T follicular helper cell (primary cell): ENCODE measurements around the gene WDR41.
"Not testable (repeated sequence)": the region's sequence is repeated elsewhere in the genome, so short reads cannot be mapped to it uniquely, and the experiment has no call there.

ENCODE experiments used
- DNase-seq: peaks from one replicate; pipeline ENCODE4 v3.0.0-alpha.2; 2020; ENCODE audit warnings: low read depth
- total RNA-seq, 2 experiments: gene quantifications; one replicate each; lab custom pipeline; 2026; lab: John Stamatoyannopoulos, UW

Gene WDR41, protein sequence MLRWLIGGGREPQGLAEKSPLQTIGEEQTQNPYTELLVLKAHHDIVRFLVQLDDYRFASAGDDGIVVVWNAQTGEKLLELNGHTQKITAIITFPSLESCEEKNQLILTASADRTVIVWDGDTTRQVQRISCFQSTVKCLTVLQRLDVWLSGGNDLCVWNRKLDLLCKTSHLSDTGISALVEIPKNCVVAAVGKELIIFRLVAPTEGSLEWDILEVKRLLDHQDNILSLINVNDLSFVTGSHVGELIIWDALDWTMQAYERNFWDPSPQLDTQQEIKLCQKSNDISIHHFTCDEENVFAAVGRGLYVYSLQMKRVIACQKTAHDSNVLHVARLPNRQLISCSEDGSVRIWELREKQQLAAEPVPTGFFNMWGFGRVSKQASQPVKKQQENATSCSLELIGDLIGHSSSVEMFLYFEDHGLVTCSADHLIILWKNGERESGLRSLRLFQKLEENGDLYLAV
- total RNA-seq, result 17.3 to 19.7 reads per million in 2 experiments

DNA sequence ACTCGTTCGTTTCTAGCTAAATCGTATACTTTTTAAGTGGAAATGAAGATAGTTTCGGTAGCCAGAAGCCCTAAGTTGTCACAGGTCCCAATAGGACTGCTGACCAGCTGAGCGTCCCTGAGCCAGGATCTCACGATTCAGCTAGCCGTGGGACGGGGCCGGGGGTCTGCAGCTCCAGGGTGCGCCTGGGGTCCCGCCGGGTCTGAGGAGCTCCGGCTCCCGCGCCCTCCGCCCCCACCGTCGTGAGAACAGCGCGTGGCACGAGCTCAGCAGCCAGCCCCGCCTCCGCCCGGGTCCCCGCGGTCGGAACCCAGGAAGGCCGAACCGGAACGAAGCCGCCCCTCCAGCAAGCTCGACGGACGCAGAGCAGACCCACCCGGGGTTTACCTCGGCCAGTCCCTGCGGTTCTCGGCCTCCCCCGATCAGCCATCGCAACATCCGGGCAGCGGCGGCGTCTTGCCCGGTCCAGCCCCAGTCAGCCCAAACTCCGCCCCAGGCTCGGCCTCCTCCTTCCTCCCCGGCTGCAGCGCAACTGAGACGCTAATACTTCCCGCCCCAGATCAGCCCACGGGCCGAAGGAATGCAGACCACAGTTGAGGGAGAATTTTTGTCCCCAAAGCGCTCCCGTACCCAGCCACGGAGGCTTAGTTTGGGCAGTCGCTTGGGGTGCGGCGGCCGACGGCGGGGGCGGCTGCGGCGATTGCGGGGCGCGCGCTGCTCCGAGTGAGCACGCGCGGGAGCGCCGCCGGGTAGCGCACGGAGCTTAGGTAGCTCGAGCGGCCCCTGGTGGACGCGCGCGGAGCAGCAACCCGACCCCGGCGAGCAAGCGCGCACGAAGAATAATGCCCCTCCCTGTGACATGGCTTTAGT is at the start of gene WDR41:
TSS of gene WDR41 (minus strand) at position 534 of the 870 bp plus-strand sequence. CDS start at position 438, 96 bp downstream.
- peak; percentile 71 for DNase-seq

DNA sequence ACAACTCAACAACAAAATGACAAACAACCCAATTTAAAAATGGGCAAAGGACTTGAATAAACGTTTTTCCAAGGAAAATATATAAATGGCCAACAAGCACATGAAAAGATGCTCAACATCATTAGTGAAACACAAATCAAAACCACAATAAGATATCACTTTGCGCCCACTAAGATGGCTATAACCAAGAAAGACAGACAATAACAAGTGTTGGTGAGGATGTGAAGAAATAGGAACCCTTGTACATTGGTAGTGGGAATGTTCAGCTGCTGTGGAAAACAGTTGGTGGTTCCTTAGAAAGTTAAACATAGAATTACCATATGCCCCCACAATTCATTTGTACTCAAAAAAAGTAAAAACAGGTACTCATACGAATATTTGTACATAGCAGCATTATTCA is 39.2 kb upstream of the WDR41 start:
- DNase-seq, result no peak

DNA sequence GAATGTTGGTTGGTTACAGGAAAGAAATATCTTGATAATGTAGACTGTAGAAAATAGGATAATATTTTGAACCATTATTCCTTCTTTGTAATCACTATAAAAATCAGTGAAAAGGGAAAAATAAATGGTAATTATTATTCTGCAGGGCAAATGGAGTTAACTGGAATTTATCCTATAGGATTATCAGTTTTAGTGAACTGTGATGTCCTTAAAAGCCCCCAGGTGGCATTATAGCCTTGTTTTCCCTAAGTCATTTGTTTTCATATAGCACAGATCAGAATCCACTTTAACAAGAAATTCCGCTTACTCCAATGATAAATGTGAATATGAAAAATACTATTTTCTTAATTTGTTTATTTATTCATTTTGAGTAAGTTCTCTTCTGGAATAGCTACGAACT is 26.2 kb upstream of the WDR41 start:
- no peak for DNase-seq

DNA sequence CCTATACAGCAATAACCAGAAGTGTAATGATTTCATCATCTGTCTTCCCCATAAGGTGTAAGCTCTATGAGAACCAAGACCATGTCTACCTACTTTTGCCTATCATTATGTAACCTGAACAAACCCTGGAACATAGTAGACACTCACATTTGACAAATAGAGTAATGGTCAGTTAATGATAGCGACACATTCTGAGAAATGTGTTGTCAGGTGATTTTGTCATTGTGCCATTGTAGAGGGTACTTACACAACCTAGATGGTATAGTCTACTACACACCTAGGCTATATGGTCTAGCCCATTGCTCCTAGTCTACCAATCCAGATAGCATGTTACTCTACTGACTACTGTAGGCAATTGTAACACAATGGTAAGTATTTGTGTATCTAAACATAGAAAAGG is 22.3 kb upstream of the WDR41 start:
- DNase-seq, result no peak

DNA sequence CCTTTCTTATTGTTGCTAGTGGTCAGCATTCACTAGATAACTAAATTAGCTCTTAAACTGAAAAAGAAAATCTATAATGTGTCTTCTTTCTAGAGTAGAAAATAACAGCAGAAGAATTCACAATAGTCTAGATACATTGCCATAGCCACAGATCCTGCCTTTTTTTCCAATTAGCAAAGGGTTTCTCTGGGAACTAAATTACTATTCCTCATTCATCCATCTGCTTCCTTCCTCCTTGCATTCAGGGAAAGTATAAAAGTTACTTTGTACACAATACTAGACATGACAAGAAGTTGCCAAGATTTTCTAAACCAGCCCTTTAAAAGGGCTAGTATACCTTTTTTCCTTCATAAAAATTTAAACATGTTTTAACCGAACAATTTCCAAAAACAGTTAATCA is 21.2 kb upstream of the WDR41 start:
- DNase-seq, result no peak

DNA sequence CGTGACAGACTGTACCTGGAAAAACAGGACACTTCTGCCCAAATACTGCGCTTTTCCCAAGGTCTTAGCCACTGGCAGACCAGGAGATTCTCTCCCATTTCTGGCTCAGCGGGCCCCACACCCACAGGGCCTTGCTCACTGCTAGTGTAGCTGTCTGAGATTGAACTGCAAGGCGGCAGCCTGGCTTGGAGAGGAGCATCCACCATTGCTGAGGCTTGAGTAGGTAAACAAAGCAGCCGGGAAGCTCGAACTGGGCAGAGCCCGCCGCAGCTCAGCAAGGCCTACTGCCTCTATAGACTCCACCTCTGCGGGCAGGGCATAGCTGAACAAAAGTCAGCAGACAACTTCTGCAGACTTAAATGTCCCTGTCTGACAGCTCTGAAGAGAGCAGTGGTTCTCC is 9.0 kb upstream of the WDR41 start:
- not testable (repeated sequence) for DNase-seq

DNA sequence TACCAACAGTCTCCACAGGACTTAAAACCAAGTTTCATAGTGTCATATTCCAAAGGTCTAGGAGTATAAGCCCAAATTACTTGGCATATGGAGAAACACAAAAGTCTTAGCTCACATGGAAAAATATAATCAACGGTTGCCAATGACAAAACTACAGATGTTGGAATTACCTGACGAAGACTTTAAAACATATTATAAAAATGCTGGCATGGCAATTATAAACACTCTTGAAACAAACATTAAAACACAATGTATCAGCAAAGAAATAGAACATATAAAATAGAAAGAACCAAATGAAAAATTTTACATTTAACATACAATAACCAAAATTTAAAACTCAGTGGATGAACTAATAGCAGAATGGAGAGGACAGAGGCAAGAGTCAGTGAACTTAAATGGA is 7.9 kb upstream of the WDR41 start:
- no peak for DNase-seq

DNA sequence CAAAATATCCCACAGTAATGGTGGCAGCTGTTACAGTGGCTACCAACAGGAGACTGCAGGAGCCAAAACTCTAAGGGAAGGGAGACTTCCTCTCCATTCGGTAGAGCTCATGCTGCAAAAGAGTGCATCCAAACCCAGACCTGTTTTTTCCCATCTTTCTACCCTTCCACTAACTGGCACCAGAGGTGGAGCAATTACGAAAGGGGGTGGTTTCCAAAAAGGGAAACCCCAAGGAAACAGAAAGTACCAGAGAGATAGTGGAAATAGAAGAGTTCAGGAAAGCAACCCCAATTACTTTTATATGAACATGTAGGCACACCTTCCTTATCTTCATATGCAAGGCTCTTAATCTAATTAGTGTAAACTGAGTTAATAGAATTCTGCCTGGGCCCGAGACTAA is 7.3 kb upstream of the WDR41 start:
- DNase-seq, result no peak

DNA sequence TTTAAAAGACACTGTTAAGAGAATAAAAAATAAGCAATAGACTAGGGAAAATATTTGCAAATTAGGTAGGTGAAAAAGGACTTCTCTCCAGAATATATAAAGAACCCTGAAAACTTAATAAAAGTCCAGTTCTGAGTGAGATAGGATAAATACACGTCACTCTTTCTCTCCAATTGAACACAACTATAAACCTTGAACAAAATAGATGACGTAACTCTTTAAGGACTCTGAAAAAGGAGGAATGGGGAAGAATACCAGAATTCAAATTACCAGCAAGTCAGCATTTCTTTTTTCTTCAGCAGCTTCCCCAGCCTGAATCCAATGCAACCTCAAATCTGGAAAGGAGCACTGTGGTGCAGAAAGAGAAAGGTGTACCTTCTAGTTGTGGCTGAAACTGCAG is 6.8 kb upstream of the WDR41 start:
- DNase-seq, result no peak

DNA sequence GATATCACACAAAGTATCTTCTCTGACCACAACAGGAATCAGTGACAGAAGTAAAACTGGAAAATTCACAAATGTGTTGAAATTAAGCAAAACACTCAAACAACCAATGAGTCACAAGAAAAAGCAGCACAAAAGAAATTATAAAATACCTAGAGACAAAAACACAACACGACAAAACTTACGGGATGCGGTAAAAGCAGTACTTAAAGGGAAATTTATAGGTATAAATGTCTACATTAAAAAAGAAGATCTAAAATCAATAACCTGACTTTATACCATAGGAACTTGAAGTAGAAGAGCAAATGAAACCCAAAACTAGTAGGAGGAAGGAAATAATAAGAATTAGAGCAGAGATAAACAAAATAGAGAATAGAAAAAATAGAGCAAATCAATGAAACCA is 2.8 kb upstream of the WDR41 start:
- DNase-seq, result no peak

DNA sequence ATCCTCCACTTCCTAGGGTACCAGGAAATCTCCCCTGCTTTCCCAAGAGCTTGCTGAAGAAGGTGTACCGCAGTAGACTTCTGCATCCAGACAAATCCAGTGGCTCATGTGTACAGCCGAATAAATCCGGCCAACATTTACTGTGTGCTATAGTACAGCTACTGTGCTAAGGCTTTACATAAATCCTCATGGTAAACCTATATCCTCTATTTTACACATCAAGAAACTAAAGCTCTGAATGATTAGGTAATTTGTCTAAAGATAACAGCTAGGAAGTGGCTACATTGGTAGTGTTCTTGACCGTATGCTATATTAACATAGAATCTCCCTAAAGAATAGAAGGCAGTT is 511 bp upstream of the WDR41 start:
- no peak for DNase-seq

DNA sequence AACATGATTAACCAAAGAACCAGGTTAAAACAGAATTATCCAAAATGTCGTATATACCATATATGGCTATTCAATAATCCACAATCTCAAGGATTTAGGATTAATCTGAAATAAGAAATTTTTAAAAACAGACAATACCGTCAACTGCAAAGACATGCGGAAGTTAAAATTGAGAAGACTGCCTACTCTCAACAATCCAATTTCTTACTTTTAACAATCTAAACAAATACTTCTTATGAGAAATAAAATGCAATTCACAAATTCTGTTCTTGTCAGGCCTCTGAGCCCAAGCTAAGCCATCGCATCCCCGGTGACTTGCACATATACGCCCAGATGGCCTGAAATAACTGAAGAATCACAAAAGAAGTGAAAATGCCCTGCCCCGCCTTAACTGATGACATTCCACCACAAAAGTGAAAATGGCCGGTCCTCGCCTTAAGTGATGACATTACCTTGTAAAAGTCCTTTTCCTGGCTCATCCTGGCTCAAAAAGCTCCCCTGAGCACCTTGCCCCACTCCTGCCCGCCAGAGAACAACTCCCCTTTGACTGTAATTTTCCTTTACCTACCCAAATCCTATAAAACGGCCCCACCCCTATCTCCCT is 1.3 kb downstream of the WDR41 start:
- DNase-seq, result not testable (repeated sequence)

DNA sequence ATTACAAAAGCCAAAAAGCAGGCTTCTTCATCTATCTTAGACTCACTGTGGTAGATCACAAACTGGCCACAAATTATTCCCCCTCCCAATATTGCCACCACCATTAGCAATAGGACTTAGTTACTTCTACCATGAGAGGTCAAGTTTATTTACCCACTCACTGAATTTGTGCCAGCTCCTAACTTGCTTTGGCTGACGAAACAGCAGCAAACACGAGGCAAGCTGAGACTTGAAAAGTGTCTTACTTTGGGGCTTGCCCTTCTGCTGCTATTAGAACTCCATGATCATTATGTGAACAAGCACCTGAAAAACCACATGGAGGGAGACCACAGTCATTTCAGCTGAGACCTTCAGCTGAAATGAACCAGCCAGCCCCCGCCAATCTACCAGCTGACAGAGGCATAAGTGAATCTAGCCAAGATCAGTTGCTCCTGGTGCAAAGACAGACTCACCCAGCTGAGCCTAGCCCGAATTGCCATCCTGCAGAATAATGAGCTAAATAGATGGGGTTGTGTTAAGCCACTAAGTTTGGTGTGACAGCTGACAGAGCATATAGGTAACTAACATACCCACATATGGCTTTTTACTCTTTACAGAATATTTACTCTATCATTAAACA is 5.7 kb downstream of the WDR41 start:
- no peak for DNase-seq

DNA sequence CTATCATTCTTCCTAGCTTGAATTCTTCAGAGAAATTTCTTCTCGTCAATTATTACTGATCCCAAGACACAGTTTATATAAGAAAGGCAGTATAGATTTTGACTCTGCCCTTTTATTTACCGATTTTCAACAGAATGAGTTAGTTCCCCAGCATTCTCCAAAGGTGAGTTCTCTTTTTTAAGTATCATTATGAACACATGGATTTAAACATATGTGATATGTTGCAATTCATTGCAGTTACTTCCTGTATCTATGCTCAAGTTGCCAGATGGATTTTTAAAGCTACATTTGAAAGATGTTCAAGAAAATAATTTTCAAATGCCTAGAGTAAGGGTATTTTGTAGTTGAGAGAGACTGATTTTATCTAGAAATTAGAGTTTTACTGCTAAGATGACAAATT is 8.4 kb downstream of the WDR41 start:
- no peak for DNase-seq

DNA sequence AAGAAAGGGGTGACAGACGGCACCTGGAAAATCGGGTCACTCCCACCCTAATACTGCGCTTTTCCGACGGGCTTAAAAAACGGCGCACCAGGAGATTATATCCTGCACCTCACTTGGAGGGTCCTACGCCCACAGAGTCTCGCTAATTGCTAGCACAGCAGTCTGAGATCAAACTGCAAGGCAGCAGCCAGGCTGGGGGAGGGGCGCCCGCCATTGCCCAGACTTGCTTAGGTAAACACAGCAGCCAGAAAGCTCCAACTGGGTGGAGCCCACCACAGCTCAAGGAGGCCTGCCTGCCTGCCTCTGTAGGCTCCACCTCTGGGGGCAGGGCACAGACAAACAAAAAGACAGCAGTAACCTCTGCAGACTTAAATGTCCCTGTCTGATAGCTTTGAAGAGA is 17.1 kb downstream of the WDR41 start:
- not testable (repeated sequence) for DNase-seq

DNA sequence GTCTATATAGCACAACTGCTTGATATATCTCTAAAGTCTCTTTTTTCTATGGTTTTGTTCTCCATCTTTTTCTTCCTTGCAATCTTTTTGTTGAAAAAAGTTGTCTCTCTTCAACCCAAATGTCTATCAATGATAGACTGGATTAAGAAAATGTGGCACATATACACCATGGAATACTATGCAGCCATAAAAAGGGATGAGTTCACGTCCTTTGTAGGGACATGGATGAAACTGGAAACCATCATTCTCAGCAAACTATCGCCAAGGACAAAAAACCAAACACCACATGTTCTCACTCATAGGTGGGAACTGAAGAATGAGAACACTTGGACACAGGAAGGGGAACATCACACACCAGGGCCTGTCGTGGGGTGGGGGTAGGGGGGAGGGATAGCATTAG is 23.2 kb downstream of the WDR41 start:
- not testable (repeated sequence) for DNase-seq

DNA sequence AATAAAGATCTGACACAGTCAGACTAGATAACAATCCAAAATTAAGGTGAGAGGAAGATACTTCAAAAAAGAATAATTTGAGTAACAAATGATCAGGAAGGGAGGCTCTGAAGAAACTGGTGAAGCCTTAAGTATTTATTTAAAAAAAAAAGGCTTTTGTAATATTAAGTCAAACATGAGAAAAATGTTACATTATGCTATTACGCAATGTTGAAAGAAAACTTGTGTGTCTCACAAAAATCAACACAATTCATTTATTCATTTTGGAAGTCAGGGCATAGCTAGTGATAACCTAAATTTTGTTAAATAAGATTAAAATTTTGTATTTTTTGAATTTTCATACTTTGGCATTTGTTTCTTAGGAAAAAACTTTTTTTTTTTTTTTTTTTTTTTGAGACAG is 28.2 kb downstream of the WDR41 start:
- DNase-seq, result no peak

DNA sequence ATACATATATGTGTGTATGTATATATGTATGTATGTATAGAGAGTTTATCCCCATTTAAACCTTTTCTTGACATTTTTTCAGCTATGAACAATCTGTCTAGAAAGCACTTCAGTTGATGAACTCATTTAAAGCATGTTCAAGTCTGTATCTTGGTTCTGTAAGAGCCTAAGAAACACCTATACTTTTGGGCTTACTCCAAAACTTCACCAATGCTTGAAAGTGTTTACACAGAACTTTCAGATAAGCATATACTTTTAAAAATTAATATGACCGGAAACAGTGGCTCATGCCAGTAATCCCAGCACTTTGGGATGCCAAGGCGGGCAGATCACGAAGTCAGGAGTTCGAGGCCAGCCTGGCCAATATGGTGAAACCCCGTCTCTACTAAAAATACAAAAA is 30.8 kb downstream of the WDR41 start:
- DNase-seq, result no peak

DNA sequence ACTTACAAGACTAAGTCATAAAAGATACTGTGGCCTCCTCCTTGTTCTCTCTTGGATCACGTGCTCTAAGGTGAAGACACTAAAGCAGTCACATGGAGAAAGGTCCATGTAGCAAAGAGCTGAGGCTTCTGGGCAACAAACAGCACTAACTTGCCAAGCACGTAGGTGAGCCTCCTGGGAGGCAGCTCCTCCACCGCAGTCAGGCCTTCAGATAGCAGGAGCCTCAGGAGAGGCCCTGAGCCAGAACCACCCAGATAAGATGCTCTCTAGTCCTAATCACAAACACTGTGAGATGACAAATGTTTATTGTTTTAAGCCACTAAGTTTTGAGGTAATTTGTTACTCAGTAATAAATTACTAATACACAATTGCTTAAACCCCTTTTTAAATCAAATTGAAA is 38.0 kb downstream of the WDR41 start:
- no peak for DNase-seq

DNA sequence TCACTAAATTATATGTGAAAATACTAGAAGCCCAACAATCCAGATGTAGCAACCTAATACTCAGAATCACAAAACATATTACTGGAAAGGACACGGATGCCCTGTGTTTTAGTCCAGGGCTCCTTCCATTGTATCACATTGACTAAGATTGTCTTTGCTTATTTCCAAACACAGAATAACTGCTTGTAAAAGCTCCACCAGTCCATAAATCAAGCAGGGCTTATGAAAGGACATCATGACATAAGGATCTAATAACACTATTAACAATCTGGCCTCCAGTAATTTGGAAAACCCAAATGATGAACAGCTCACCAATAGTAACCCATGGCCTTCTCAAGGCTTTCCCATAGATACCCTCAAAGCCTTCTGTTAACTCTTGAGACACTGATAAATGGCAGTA is 39.8 kb downstream of the WDR41 start:
- DNase-seq, result no peak

DNA sequence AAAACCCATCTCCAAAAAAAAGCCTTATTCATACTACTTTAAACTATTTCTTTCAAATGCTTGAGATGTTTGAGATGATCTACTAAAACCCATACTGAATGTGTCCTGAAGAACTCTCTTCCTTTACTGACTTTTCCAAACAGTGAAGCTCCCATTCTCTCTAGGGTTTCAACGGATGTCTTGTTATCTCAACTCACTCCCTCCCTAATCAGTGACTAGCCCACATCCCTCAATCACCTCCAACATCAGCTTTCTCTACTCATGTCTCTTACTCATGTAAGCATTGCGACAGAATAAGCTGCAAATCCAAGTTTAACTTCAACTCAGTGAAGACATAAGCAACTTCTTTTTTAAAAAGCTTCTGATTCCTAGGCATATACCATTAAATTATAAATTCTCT is 42.1 kb downstream of the WDR41 start:
- no peak for DNase-seq

DNA sequence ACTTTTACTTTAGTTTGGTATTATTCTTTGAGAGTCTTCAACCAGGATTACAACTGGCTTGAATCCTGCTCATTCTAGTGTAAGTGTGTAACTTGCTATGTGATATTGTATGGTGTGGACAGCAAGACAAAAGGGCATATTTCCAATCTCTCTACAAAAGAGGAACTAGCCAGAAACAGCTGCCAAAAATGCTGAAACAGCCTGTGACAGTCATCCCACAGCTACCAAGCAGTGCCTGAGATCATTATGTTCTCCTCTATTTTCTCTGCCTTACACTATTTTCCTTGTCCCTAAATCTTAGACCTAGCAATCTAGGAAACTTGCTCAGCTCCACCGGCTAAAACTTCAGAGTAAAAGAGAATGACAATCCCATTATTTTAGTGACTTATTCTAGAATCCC is 42.8 kb downstream of the WDR41 start:
- no peak for DNase-seq
